B cell (primary cell): ENCODE measurements around the gene UBE3C. TPM values are rescaled to one million over a fixed set of nuclear protein-coding genes. Genes with fewer than 3 reads are reported as not detected.
A peak's percentile ranks its signal among the peaks of the same experiment; 100 is the strongest.

Source experiments
- ATAC-seq: fragments of 200-7000 bp; cut with Tn5 transposase; one replicate; pipeline ENCODE4 v1.10.0; 2021; ENCODE audit warnings: low read depth, mild to moderate bottlenecking, moderate number of reproducible peaks, moderate library complexity
- CTCF ChIA-PET: fragments of 350-600 bp; sonication (Branson Sonifier 250); formaldehyde crosslinking; loops from one replicate; lab custom pipeline; 2021; ENCODE audit warnings: antibody characterized with exemption, inconsistent platforms; lab: Charles Lee
- POLR2A ChIA-PET: fragments of 350-600 bp; sonication (Branson Sonifier 250); formaldehyde crosslinking; loops from one replicate; lab custom pipeline; 2021; ENCODE audit warnings: antibody characterized with exemption; lab: Charles Lee
- DNase-seq: peaks from one replicate; pipeline ENCODE4 v3.0.0; 2013
- H2AFZ ChIP-seq: 2 replicates; pipeline ENCODE4 v1.6.1; 2012; ENCODE audit warnings: mild to moderate bottlenecking, low read depth, low read length; ENCODE audit not compliant: insufficient read depth, poor library complexity, severe bottlenecking
- H3K27ac ChIP-seq, 2 donors: 1 replicate in 1 of 2; 2 replicates in 1 of 2; pipeline ENCODE4 v1.5.1; 2012 to 2013; ENCODE audit warnings: low read length in 2 of 2, mild to moderate bottlenecking in 2 of 2, moderate library complexity in 1 of 2
- H3K27me3 ChIP-seq, 4 experiments: fragments of 200-600 bp in 1 of 4; sonication (generic) in 1 of 4; replicated peaks in 1 of 4; 1 replicate in 2 of 4; 2 replicates in 2 of 4; pipeline versions ENCODE4 v1.6.1 to v1.7.0; 2013 to 2016; ENCODE audit warnings: low read length in 3 of 4, mild to moderate bottlenecking in 2 of 4, mixed read lengths in 1 of 4, moderate library complexity in 1 of 4; ENCODE audit not compliant: insufficient read depth in 4 of 4, control insufficient read depth in 3 of 4; ENCODE audit errors: control extremely low read depth in 1 of 4
- H3K36me3 ChIP-seq, 2 experiments: replicated peaks in 1 of 2; 1 replicate in 1 of 2; 2 replicates in 1 of 2; pipeline versions ENCODE4 v1.6.1 to v1.7.1; 2013; ENCODE audit warnings: low read length in 1 of 2; ENCODE audit not compliant: insufficient read depth in 2 of 2, control insufficient read depth in 1 of 2; ENCODE audit errors: control extremely low read depth in 1 of 2, extremely low read depth in 1 of 2
- H3K4me1 ChIP-seq, 2 donors: fragments of 200-600 bp in 1 of 2; sonication (generic) in 1 of 2; 1 replicate in 1 of 2; 2 replicates in 1 of 2; pipeline versions ENCODE4 v1.5.1 to v1.6.1; 2013 to 2017; ENCODE audit warnings: low read length in 2 of 2; ENCODE audit not compliant: control insufficient read depth in 2 of 2, insufficient read depth in 2 of 2
- H3K4me2 ChIP-seq: replicated peaks from 2 replicates; pipeline ENCODE3; 2012; ENCODE audit warnings: mild to moderate bottlenecking, low read depth, low read length; ENCODE audit not compliant: poor library complexity, severe bottlenecking
- H3K4me3 ChIP-seq, 5 experiments: fragments of 200-600 bp in 1 of 5; sonication (generic) in 1 of 5; 1 replicate in 3 of 5; 2 replicates in 2 of 5; pipeline versions ENCODE4 v1.5.1 to v1.7.0; 2011 to 2016; ENCODE audit warnings: low read length in 4 of 5, mild to moderate bottlenecking in 4 of 5, low read depth in 2 of 5, control low read depth in 1 of 5, moderate library complexity in 1 of 5; ENCODE audit not compliant: insufficient read depth in 1 of 5; ENCODE audit errors: control extremely low read depth in 1 of 5, extremely low read depth in 1 of 5
- H3K79me2 ChIP-seq: fragments of 200-600 bp; sonication (generic); one replicate; pipeline ENCODE4 v1.6.0; 2016; ENCODE audit warnings: low read length; ENCODE audit not compliant: control insufficient read depth, insufficient read depth
- H3K9ac ChIP-seq: fragments of 200-600 bp; sonication (generic); 2 replicates; pipeline ENCODE4 v1.6.1; 2017; ENCODE audit warnings: mild to moderate bottlenecking, low read length, moderate library complexity
- H3K9me3 ChIP-seq, 3 donors: one replicate each; pipeline versions ENCODE4 v1.6.1 to v1.7.1; 2013; ENCODE audit warnings: low read length in 2 of 3; ENCODE audit not compliant: control insufficient read depth in 2 of 3, insufficient read depth in 1 of 3; ENCODE audit errors: control extremely low read depth in 1 of 3
- H4K20me1 ChIP-seq: 2 replicates; pipeline ENCODE4 v1.6.0; 2012; ENCODE audit warnings: mild to moderate bottlenecking, low read length; ENCODE audit not compliant: insufficient read depth, control insufficient read depth, poor library complexity, severe bottlenecking
- H3K27ac Mint-ChIP-seq: one replicate; pipeline ENCODE4 v1.8.0; 2021; ENCODE audit warnings: mixed read lengths
- H3K27me3 Mint-ChIP-seq: one replicate; pipeline ENCODE4 v1.8.0; 2021; ENCODE audit warnings: mixed read lengths
- H3K4me1 Mint-ChIP-seq: one replicate; pipeline ENCODE4 v1.8.0; 2021; ENCODE audit warnings: mixed read lengths
- H3K4me3 Mint-ChIP-seq: one replicate; pipeline ENCODE4 v1.8.0; 2021; ENCODE audit warnings: mixed read lengths
- H3K9me3 Mint-ChIP-seq: one replicate; pipeline ENCODE4 v1.8.0; 2022; ENCODE audit warnings: mixed read lengths; ENCODE audit not compliant: insufficient read depth
- EZH2 ChIP-seq: IDR thresholded peaks from 2 replicates; pipeline ENCODE4 v1.6.1; 2012; ENCODE audit warnings: borderline replicate concordance, low read depth, mild to moderate bottlenecking, moderate library complexity, low read length; ENCODE audit not compliant: insufficient read depth, poor library complexity, severe bottlenecking
- WGBS: methylation state at CpG from one replicate; pipeline ENCODE4 v1.1.5; 2013; ENCODE audit warnings: missing lambda C conversion rate; ENCODE audit not compliant: insufficient coverage; 5-methylcytosine and 5-hydroxymethylcytosine counted together
- intact Hi-C: fragments of 100-400 bp; cut with micrococcal nuclease; formaldehyde crosslinking; loops from one replicate; pipeline ENCODE4 v1.10.0; 2022
- polyA plus RNA-seq: library from polyadenylated mRNA; depleted of rRNA; stranded (reverse); fragments of >200 nt; gene quantifications from 2 replicates; pipeline ENCODE4 v1.2.3, GENCODE V29; 2012
- total RNA-seq, 2 donors: library from RNA; stranded (reverse); fragments of 120-200 nt in 1 of 2; gene quantifications; 1 replicate in 1 of 2; 2 replicates in 1 of 2; pipeline versions ENCODE4 v1.2.3 to v1.2.4, GENCODE V29; 2013 to 2022
- TF ChIP-seq, protein P1 (sequence below): fragments of 200-600 bp; IDR thresholded peaks from one replicate; pipeline ENCODE4 v1.8.0; 2022; ENCODE audit warnings: antibody characterized with exemption, mild to moderate bottlenecking

The UBE3C gene
- total and polyA plus RNA-seq, 2 donors (not counting 1 experiment from before 2014, with no cell fraction given), result 17.8 to 66.5 TPM

DNA sequence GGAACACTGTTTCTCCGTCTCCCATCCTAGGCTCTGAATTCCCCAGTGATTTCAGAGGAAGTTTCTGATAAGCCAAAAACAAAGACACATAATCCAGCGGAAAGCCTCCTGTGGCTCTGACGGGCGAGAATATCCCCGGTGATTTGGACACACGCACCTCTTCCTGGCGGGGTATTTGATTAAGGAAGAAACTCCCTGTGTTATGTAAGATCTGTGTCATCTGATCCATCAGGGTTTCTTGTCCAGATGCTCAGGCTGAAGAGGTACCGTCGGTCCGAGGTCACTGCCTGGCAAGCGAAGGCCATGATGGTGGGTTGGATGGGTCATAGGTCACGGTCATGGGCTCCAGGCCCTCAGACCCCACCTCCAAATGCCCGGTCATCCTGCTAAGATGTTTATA lies 158.5 kb downstream of the UBE3C start:
- H3K9ac ChIP-seq, result no peak overlapping the region
- intact Hi-C loops, result no loop called here
- Mint-ChIP-seq H3K9me3 (no peaks in the 10 kb centered on the region), H3K27me3 (peaks cover 4% of the 10 kb centered on the region), H3K4me1 (peaks cover 7% of the 10 kb centered on the region), H3K27ac (no peak overlapping the region), H3K4me3 (no peak overlapping the region)
- H4K20me1 ChIP-seq, result no peaks in the 10 kb centered on the region
- DNase-seq (no peak), ATAC-seq (no peak)
- no peaks in the 10 kb centered on the region for H3K79me2 ChIP-seq
- H3K27ac ChIP-seq, result no peak overlapping the region
- peaks cover 0 to 4% (median 0%) of the 10 kb centered on the region in 4 experiments for H3K27me3 ChIP-seq
- H2AFZ ChIP-seq, result no peak overlapping the region
- H3K9me3 ChIP-seq, result peaks cover 0 to 3% (median 0%) of the 10 kb centered on the region in 3 donors
- peaks cover 10% of the 10 kb centered on the region in 2 donors for H3K4me1 ChIP-seq
- no peak overlapping the region for H3K4me3 ChIP-seq
- H3K4me2 ChIP-seq, result no peak overlapping the region
- no peak for TF ChIP-seq EZH2
- TF ChIP-seq, protein P1, sequence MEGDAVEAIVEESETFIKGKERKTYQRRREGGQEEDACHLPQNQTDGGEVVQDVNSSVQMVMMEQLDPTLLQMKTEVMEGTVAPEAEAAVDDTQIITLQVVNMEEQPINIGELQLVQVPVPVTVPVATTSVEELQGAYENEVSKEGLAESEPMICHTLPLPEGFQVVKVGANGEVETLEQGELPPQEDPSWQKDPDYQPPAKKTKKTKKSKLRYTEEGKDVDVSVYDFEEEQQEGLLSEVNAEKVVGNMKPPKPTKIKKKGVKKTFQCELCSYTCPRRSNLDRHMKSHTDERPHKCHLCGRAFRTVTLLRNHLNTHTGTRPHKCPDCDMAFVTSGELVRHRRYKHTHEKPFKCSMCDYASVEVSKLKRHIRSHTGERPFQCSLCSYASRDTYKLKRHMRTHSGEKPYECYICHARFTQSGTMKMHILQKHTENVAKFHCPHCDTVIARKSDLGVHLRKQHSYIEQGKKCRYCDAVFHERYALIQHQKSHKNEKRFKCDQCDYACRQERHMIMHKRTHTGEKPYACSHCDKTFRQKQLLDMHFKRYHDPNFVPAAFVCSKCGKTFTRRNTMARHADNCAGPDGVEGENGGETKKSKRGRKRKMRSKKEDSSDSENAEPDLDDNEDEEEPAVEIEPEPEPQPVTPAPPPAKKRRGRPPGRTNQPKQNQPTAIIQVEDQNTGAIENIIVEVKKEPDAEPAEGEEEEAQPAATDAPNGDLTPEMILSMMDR, result no peak
- WGBS, result 80% methylated on average over 5 of the region's 13 CpGs
- ChIA-PET POLR2A (no interaction called here), CTCF (no interaction called here)
- H3K36me3 ChIP-seq, result no peaks in the 10 kb centered on the region

DNA sequence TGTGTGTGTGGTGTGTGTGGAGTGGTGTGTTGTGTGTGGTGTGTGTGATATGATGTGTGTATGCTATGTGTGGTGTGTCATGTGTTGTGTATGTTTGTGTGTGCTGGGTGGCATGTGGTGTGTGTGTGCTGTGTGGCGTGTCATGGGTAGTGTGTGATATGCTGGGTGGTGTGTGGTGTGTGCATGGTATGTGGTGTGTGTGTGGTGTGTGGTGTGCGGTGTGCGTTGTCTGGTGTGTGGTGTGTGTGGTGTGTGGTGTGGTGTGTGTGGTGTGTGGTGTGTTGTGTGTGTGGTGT lies 160.5 kb downstream of the UBE3C start:
- CTCF ChIA-PET, result no interaction called here
- TF ChIP-seq EZH2, result no peak
- TF ChIP-seq, protein P1, result no peak
- H3K27me3 Mint-ChIP-seq, result peaks cover 4% of the 10 kb centered on the region
- ATAC-seq (no peak), DNase-seq (no peak)
- Histone ChIP-seq H3K9me3 (peaks cover 0 to 3% (median 0%) of the 10 kb centered on the region in 3 donors), H3K4me3 (no peak overlapping the region), H3K79me2 (no peaks in the 10 kb centered on the region), H4K20me1 (no peaks in the 10 kb centered on the region), H3K27ac (no peak overlapping the region), H3K36me3 (no peaks in the 10 kb centered on the region), H3K4me1 (peaks cover 13 to 18% of the 10 kb centered on the region in 2 donors), H3K27me3 (peaks cover 0 to 4% (median 0%) of the 10 kb centered on the region in 4 experiments), H2AFZ (no peak overlapping the region), H3K4me2 (no peak overlapping the region), H3K9ac (no peak overlapping the region)
- intact Hi-C loops, result no loop called here
- H3K27ac Mint-ChIP-seq, result no peak overlapping the region
- POLR2A ChIA-PET, result no interaction called here
- H3K9me3 Mint-ChIP-seq, result no peaks in the 10 kb centered on the region
- 100% methylated on average over 3 of the region's 3 CpGs for WGBS
- H3K4me3 Mint-ChIP-seq, result peak overlapping the region; percentile 3
- peaks cover 18% of the 10 kb centered on the region for H3K4me1 Mint-ChIP-seq
